ENCODE results near the gene SCN2B.

Gene SCN2B

GRCh38 chr11:118135051-118135795, 41.2 kb downstream of the SCN2B start:
- no peak for DNase-seq (ENCODE audit: low read depth)
- H3K4me3 ChIP-seq (ENCODE audit: low read length): no peak overlapping the region
- TF ChIP-seq, protein P1, sequence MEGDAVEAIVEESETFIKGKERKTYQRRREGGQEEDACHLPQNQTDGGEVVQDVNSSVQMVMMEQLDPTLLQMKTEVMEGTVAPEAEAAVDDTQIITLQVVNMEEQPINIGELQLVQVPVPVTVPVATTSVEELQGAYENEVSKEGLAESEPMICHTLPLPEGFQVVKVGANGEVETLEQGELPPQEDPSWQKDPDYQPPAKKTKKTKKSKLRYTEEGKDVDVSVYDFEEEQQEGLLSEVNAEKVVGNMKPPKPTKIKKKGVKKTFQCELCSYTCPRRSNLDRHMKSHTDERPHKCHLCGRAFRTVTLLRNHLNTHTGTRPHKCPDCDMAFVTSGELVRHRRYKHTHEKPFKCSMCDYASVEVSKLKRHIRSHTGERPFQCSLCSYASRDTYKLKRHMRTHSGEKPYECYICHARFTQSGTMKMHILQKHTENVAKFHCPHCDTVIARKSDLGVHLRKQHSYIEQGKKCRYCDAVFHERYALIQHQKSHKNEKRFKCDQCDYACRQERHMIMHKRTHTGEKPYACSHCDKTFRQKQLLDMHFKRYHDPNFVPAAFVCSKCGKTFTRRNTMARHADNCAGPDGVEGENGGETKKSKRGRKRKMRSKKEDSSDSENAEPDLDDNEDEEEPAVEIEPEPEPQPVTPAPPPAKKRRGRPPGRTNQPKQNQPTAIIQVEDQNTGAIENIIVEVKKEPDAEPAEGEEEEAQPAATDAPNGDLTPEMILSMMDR (conservative IDR thresholded peaks at IDR 0.05; ENCODE audit: low read depth, low read length): no peak

- TF ChIP-seq, protein P1 (conservative IDR thresholded peaks at IDR 0.05; ENCODE audit: low read depth, low read length): no peak
- DNase-seq (ENCODE audit: low read depth): no peak
- no peak overlapping the region for H3K4me3 ChIP-seq (ENCODE audit: low read length)
Observed at GRCh38 chr11:118133816-118134215, 42.6 kb downstream of the SCN2B start.

DNA sequence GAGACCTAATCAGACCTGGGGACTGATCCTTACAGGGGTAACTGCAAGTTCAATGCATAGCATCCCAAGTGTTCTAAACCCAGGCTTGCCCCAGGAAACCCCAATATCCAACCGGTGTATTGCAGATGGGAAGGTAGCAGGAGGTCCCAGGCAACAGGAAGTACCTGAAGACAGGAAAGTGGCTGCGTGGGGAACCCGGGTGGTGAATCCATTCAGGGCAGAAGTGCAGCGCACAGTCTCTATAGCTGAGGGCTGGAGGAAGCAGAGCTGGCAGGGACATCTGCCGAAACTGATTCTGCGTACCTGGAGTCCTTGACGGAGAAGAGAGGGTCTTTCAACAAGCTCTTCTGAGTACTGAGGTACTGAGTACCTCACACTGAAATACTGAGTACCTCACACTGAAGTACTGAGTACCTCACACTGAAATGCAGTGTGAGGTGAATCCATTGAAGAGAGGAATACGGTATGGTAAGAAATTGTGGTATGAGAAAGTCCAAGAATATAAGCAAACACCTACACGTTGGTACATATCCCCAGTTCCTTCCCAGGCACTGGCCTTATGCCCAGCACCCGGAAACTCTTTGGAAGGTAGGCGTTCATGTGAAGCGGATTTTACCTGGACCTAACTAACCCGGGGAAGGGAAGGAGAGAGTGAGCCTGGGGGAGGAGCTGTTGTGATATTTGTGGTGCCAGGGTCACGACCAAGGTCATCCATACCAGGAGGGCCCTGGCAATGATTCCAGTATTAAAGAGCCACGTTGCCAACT, 43.9 kb downstream of the SCN2B start:
- TF ChIP-seq, protein P1 (conservative IDR thresholded peaks at IDR 0.05; ENCODE audit: low read depth, low read length): no peak
- DNase-seq (ENCODE audit: low read depth): no peak
- no peak overlapping the region for H3K4me3 ChIP-seq (ENCODE audit: low read length)

DNA sequence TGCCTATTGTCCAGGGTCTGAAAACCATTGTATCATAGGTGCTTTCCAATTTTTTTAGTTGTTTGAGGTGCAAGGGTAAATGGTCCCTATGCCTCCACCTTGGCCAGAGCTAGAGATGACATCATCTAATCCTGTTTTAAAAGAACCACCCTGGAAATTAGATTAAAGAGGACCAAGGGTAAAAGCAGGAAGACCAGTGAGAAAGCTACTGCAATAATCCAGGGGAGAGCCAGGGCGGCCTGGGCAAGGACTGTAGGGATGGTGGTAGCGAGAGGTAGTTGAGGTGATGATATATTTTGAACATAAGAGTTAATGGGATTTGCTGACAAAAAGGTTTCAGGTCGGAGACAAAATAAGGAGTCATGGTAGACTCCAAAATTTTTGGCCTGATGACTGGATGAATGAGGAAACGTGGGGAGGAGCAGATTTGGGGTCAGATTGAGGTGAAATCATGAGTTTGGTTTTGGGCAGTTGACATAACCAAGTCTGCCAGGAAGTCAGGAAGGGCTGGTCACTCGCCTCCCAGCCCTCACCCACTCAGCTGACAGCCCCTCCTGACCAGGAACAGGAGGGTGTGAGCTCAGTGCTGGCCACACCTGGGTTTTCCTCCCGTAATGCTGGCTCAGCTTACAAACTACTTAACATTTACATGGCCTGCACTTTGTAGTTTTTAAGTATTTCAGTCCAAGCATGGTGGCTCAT, 46.8 kb downstream of the SCN2B start:
- TF ChIP-seq, protein P1 (conservative IDR thresholded peaks at IDR 0.05; ENCODE audit: low read depth, low read length): no peak
- no peak overlapping the region for H3K4me3 ChIP-seq (ENCODE audit: low read length)
- DNase-seq (ENCODE audit: low read depth): no peak

- TF ChIP-seq, protein P1 (conservative IDR thresholded peaks at IDR 0.05; ENCODE audit: low read depth, low read length): no peak
- DNase-seq (ENCODE audit: low read depth): no peak
- H3K4me3 ChIP-seq (ENCODE audit: low read length): no peak overlapping the region
Observed at GRCh38 chr11:118128721-118129470, 47.5 kb downstream of the SCN2B start.

GRCh38 chr11:118128310-118128709, 48.1 kb downstream of the SCN2B start:
- no peak overlapping the region for H3K4me3 ChIP-seq (ENCODE audit: low read length)
- no peak for DNase-seq (ENCODE audit: low read depth)
- TF ChIP-seq, protein P1 (conservative IDR thresholded peaks at IDR 0.05; ENCODE audit: low read depth, low read length): no peak

Measured in retinal pigment epithelial cell (primary cell).